GM23248 (cell line): Measurements from ENCODE around the gene ERN2.

Experiments used
- EZH2 ChIP-seq: fragments of 200-600 bp; sonication (generic); IDR thresholded peaks from 2 replicates; pipeline ENCODE4 v1.6.1; 2018; ENCODE audit warnings: antibody characterized with exemption, mild to moderate bottlenecking; ENCODE audit not compliant: insufficient read depth, poor library complexity, severe bottlenecking
- EZH2phosphoT487 ChIP-seq: fragments of 200-600 bp; sonication (generic); IDR thresholded peaks from 2 replicates; pipeline ENCODE4 v1.6.1; 2018; ENCODE audit warnings: antibody characterized with exemption, moderate library complexity, mild to moderate bottlenecking, low read depth; ENCODE audit not compliant: insufficient read depth

DNA sequence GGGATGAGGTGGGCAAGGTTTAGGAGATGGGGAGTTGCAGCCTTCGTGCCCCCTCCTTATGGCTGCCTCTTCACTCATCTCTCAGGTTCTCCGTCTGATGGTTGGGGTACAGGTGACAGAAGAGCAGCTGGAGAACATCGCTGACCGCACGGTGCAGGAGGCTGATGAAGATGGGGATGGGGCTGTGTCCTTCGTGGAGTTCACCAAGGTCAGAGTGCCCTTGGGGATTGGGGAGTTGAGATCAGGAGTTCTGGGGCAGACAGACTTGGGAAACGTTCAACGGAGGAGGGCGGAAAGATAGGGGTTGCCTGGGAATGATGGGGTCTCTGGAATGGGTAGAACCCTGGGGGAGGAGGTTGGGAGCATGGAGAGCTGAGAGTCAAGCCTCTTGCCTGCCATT, 44.1 kb upstream of the ERN2 start:
- TF ChIP-seq EZH2 (no peak), EZH2phosphoT487 (no peak)
